GM23248 (cell line): ENCODE measurements around the gene VAMP5.

Experiments
- EZH2 ChIP-seq: fragments of 200-600 bp; sonication (generic); IDR thresholded peaks from 2 replicates; pipeline ENCODE4 v1.6.1; 2018; ENCODE audit warnings: antibody characterized with exemption, mild to moderate bottlenecking; ENCODE audit not compliant: insufficient read depth, poor library complexity, severe bottlenecking
- EZH2phosphoT487 ChIP-seq: fragments of 200-600 bp; sonication (generic); IDR thresholded peaks from 2 replicates; pipeline ENCODE4 v1.6.1; 2018; ENCODE audit warnings: antibody characterized with exemption, moderate library complexity, mild to moderate bottlenecking, low read depth; ENCODE audit not compliant: insufficient read depth

- TF ChIP-seq EZH2 (no peak), EZH2phosphoT487 (no peak)
Measured at GRCh38 chr2:85536479-85536878, 47.8 kb upstream of the VAMP5 start.
